ENCODE data around the gene KBTBD12. TPM values are rescaled to one million over a fixed set of nuclear protein-coding genes. Genes with fewer than 3 reads are reported as not detected.

Gene KBTBD12
- polyA plus RNA-seq, 1 of the 3 experiments (the other 2 are of a cell fraction): not detected

- Histone ChIP-seq H3K9ac (no peak overlapping the region), H2AFZ (ENCODE audit: low read depth) (no peak overlapping the region), H3K9me2 (no peaks in the 10 kb centered on the region), H3K4me1 (ENCODE audit: control insufficient read depth in 1 of 2, insufficient read depth in 2 of 2, low read depth in 1 of 2, low read length in 1 of 2) (no peaks in the 10 kb centered on the region), H3K27me3 (ENCODE audit: insufficient read depth) (no peaks in the 10 kb centered on the region; the same call in 1 of the 2 replicates), H3F3A (replicated peaks; ENCODE audit: insufficient read depth) (peaks cover 7% of the 10 kb centered on the region), H3K27ac (ENCODE audit: low read depth in 2 of 2, low read length in 1 of 2) (no peak overlapping the region), H4K20me1 (ENCODE audit: insufficient read depth) (no peaks in the 10 kb centered on the region), H3K4me2 (no peak overlapping the region), H3K4me3 (ENCODE audit: low read depth in 2 of 2, low read length in 1 of 2) (no peak overlapping the region), H3K9me3 (peaks cover 3% of the 10 kb centered on the region; the same call in 1 of the 2 replicates), H3K36me3 (replicated peaks in 1 of 2; ENCODE audit: control insufficient read depth in 1 of 2, insufficient read depth in 2 of 2, low read length in 1 of 2) (no peaks in the 10 kb centered on the region), H3K79me2 (ENCODE audit: insufficient read depth) (no peaks in the 10 kb centered on the region)
- TF ChIP-seq CHD2 (IDR thresholded peaks at IDR 0.05; ENCODE audit: low read length, partially characterized antibody) (no peak), MEF2A (IDR thresholded peaks at IDR 0.05; ENCODE audit: borderline replicate concordance, low read depth) (no peak), JUND (IDR thresholded peaks at IDR 0.05) (no peak), MAX (IDR thresholded peaks at IDR 0.05; ENCODE audit: low read depth) (no peak), USF1 (IDR thresholded peaks at IDR 0.05; ENCODE audit: borderline replicate concordance, low read depth) (no peak), MXI1 (IDR thresholded peaks at IDR 0.05; ENCODE audit: low read depth, low read length) (no peak), TCF12 (IDR thresholded peaks at IDR 0.05) (no peak), FOXJ3 (CRISPR knock-in tag; IDR thresholded peaks at IDR 0.05) (no peak), YY1 (IDR thresholded peaks at IDR 0.05; ENCODE audit: low read depth) (no peak), ZBTB33 (IDR thresholded peaks at IDR 0.05; ENCODE audit: borderline replicate concordance, low read depth) (no peak)
- TF ChIP-seq, protein P1, sequence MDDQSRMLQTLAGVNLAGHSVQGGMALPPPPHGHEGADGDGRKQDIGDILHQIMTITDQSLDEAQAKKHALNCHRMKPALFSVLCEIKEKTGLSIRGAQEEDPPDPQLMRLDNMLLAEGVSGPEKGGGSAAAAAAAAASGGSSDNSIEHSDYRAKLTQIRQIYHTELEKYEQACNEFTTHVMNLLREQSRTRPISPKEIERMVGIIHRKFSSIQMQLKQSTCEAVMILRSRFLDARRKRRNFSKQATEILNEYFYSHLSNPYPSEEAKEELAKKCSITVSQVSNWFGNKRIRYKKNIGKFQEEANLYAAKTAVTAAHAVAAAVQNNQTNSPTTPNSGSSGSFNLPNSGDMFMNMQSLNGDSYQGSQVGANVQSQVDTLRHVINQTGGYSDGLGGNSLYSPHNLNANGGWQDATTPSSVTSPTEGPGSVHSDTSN (IDR thresholded peaks at IDR 0.05): no peak
- TF ChIP-seq, protein P2, sequence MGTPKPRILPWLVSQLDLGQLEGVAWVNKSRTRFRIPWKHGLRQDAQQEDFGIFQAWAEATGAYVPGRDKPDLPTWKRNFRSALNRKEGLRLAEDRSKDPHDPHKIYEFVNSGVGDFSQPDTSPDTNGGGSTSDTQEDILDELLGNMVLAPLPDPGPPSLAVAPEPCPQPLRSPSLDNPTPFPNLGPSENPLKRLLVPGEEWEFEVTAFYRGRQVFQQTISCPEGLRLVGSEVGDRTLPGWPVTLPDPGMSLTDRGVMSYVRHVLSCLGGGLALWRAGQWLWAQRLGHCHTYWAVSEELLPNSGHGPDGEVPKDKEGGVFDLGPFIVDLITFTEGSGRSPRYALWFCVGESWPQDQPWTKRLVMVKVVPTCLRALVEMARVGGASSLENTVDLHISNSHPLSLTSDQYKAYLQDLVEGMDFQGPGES (IDR thresholded peaks at IDR 0.05; ENCODE audit: low read depth, low read length): no peak
- POLR2A ChIA-PET: no interaction called here
- 20% methylated on average over 2 of the region's 2 CpGs for WGBS (ENCODE audit: low lambda C conversion rate)
- CTCF ChIA-PET: no interaction called here
- no peak for DNase-seq
These were observed 25.1 kb downstream of the KBTBD12 start for GRCh38 chr3:127940116-127940515.

DNA sequence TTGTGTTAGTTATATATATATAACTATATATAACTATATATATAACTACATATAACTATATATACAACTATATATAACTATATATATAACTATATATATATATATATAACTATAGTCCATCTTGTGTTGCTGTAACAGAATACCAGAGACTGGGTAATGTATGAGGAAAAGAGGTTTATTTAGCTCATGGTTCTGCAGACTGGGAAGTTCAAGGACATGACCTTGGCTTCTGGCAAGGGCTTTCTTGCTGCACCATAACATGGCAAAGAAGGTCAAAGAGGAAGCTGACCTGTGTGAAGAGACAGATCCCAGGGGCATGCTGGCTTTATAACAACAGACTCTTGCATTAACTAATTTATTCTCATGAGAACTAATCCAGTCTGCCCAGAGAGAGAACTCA, 27.6 kb downstream of the KBTBD12 start:
- no peaks in the 10 kb centered on the region for H3K4me1 ChIP-seq (ENCODE audit: control insufficient read depth in 1 of 2, insufficient read depth in 2 of 2, low read depth in 1 of 2, low read length in 1 of 2)
- H3K4me2 ChIP-seq: no peak overlapping the region
- no peak for DNase-seq
- no peak overlapping the region for H3K27ac ChIP-seq (ENCODE audit: low read depth in 2 of 2, low read length in 1 of 2)
- H3K27me3 ChIP-seq (ENCODE audit: insufficient read depth): no peaks in the 10 kb centered on the region; the same call in 1 of the 2 replicates
- POLR2A ChIA-PET: no interaction called here
- CTCF ChIA-PET: no interaction called here
- TF ChIP-seq TCF12 (IDR thresholded peaks at IDR 0.05) (no peak), EP300 (IDR thresholded peaks at IDR 0.05; ENCODE audit: borderline replicate concordance in 1 of 2, low read depth in 1 of 2, low read length in 1 of 2) (no peak), FOXJ3 (CRISPR knock-in tag; IDR thresholded peaks at IDR 0.05) (no peak), TEAD4 (IDR thresholded peaks at IDR 0.05; ENCODE audit: borderline replicate concordance, insufficient read depth) (no peak), ELF1 (IDR thresholded peaks at IDR 0.05) (no peak), FOXM1 (IDR thresholded peaks at IDR 0.05; ENCODE audit: low read depth) (no peak), MXI1 (IDR thresholded peaks at IDR 0.05; ENCODE audit: low read depth, low read length) (no peak)
- TF ChIP-seq, protein P3, sequence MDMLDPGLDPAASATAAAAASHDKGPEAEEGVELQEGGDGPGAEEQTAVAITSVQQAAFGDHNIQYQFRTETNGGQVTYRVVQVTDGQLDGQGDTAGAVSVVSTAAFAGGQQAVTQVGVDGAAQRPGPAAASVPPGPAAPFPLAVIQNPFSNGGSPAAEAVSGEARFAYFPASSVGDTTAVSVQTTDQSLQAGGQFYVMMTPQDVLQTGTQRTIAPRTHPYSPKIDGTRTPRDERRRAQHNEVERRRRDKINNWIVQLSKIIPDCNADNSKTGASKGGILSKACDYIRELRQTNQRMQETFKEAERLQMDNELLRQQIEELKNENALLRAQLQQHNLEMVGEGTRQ (IDR thresholded peaks at IDR 0.05; ENCODE audit: borderline replicate concordance, low read depth, low read length): no peak
- no peak overlapping the region for H3K9ac ChIP-seq
- H2AFZ ChIP-seq (ENCODE audit: low read depth): no peak overlapping the region
- H4K20me1 ChIP-seq (ENCODE audit: insufficient read depth): no peaks in the 10 kb centered on the region
- peaks cover 3% of the 10 kb centered on the region; the same call in 1 of the 2 replicates for H3K9me3 ChIP-seq
- peaks cover 7% of the 10 kb centered on the region for H3F3A ChIP-seq (replicated peaks; ENCODE audit: insufficient read depth)
- H3K36me3 ChIP-seq (replicated peaks in 1 of 2; ENCODE audit: control insufficient read depth in 1 of 2, insufficient read depth in 2 of 2, low read length in 1 of 2): no peaks in the 10 kb centered on the region
- H3K79me2 ChIP-seq (ENCODE audit: insufficient read depth): no peaks in the 10 kb centered on the region
- H3K9me2 ChIP-seq: no peaks in the 10 kb centered on the region
- no peak overlapping the region for H3K4me3 ChIP-seq (ENCODE audit: low read depth in 2 of 2, low read length in 1 of 2)
